Measurements from ENCODE around the gene FLRT2.

DNA sequence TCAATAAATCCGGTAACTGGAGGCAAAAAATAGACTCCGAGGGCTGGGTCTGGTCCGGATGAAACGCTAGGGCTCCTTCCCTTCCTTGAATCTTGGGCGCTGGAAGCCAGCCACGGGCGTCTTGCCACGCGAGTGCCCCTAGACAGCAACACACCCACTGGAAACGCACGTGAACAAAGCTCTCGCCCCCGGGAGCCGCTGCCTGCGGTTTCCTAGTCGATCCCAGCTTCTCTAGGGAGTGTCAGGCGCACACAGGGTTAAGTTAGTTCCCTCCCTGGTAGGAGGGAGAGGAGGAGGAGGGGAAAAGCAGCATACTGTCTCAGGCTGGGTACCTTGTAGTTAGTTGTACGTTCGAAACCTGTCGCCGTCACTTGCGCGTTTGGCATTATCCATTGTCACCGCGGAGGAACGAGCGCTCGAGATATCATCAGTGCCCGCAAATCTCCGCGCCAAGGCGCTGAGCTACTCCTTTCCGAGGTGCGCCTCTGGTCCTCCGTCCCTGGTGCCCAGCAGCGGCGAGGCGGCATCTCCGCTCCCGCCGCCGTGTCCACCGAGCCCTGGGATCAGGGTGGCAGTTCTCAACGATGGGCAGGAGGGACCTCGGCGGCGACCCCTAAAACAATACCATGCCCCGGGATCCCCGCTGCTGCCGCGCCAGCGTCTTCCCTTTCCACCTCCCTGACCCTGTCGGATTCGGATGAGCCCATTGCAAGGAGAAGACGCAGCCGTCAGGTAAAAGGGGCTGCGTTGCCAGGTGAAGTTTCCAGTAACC lies at the start of gene FLRT2:
- no peak for TF ChIP-seq POLR2A (IDR thresholded peaks at IDR 0.05)
- TF ChIP-seq, protein P1, sequence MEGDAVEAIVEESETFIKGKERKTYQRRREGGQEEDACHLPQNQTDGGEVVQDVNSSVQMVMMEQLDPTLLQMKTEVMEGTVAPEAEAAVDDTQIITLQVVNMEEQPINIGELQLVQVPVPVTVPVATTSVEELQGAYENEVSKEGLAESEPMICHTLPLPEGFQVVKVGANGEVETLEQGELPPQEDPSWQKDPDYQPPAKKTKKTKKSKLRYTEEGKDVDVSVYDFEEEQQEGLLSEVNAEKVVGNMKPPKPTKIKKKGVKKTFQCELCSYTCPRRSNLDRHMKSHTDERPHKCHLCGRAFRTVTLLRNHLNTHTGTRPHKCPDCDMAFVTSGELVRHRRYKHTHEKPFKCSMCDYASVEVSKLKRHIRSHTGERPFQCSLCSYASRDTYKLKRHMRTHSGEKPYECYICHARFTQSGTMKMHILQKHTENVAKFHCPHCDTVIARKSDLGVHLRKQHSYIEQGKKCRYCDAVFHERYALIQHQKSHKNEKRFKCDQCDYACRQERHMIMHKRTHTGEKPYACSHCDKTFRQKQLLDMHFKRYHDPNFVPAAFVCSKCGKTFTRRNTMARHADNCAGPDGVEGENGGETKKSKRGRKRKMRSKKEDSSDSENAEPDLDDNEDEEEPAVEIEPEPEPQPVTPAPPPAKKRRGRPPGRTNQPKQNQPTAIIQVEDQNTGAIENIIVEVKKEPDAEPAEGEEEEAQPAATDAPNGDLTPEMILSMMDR (IDR thresholded peaks at IDR 0.05) = no peak
